ENCODE data around the gene NSL1.
"Not testable (repeated sequence)": the region's sequence is repeated elsewhere in the genome, so short reads cannot be mapped to it uniquely, and the experiment has no call there.

The NSL1 gene

GRCh38 chr1:212791676-212792395 lies at the start of gene NSL1, which contains the start of gene TATDN3:
Gene NSL1, minus strand, starts transcription at chr1:212791777. Its CDS starts 14 bp downstream, at chr1:212791763.
Gene TATDN3, plus strand, starts transcription at chr1:212791894. Its CDS starts 28 bp downstream, at chr1:212791922.
- peak; percentile 97 for DNase-seq

GRCh38 chr1:212838145-212838544 lies 46.6 kb upstream of the NSL1 start:
- DNase-seq, result no peak

GRCh38 chr1:212833211-212834207 lies 41.9 kb upstream of the NSL1 start:
- DNase-seq, result not testable (repeated sequence)

GRCh38 chr1:212828395-212828794 lies 36.8 kb upstream of the NSL1 start:
- DNase-seq, result no peak

GRCh38 chr1:212827831-212828278 lies 36.3 kb upstream of the NSL1 start:
- DNase-seq, result no peak

GRCh38 chr1:212827171-212827776 lies 35.7 kb upstream of the NSL1 start:
- DNase-seq, result no peak

GRCh38 chr1:212825798-212826452 lies 34.3 kb upstream of the NSL1 start:
- DNase-seq, result no peak

- no peak for DNase-seq
Measured at GRCh38 chr1:212824201-212824600, 32.6 kb upstream of the NSL1 start.

GRCh38 chr1:212822956-212823355 lies 31.4 kb upstream of the NSL1 start:
- DNase-seq, result no peak

GRCh38 chr1:212820969-212821368 lies 29.4 kb upstream of the NSL1 start:
- DNase-seq, result no peak

- no peak for DNase-seq
Measured at GRCh38 chr1:212819726-212820125, 28.1 kb upstream of the NSL1 start.

GRCh38 chr1:212816567-212817278 lies 25.1 kb upstream of the NSL1 start:
- DNase-seq, result no peak

GRCh38 chr1:212814537-212815334 lies 23.2 kb upstream of the NSL1 start:
- no peak for DNase-seq

GRCh38 chr1:212805767-212806166 lies 14.2 kb upstream of the NSL1 start:
- DNase-seq, result no peak

- no peak for DNase-seq
Measured at GRCh38 chr1:212797681-212798080, 6.1 kb upstream of the NSL1 start.

GRCh38 chr1:212794561-212795014 lies 3.0 kb upstream of the NSL1 start:
- no peak for DNase-seq

- no peak for DNase-seq
Measured at GRCh38 chr1:212792396-212792908, 875 bp upstream of the NSL1 start.

GRCh38 chr1:212791261-212791675 lies 309 bp downstream of the NSL1 start:
- no peak for DNase-seq

- DNase-seq, result no peak
Measured at GRCh38 chr1:212785871-212786270, 5.7 kb downstream of the NSL1 start.

- no peak for DNase-seq
Measured at GRCh38 chr1:212783976-212784375, 7.6 kb downstream of the NSL1 start.

Measured in activated T-cell treated with anti-CD3 and anti-CD28 coated beads for 4 hours (primary cell).